ENCODE results near the gene EHBP1.

GRCh38 chr2:63081404-63081803 lies 375.9 kb downstream of the EHBP1 start:
- TF ChIP-seq CTCF (conservative IDR thresholded peaks at IDR 0.05 in 1 of 2, IDR thresholded peaks at IDR 0.05 in 1 of 2; ENCODE audit: extremely low read depth in 1 of 2, insufficient read depth in 1 of 2, low read depth in 1 of 2, low read length in 2 of 2) (no peak), EZH2 (IDR thresholded peaks at IDR 0.05; ENCODE audit: borderline replicate concordance, low read length) (no peak)
